NOMO-1 (cell line): ENCODE results near the gene NBR1.
"Not testable (repeated sequence)": the region's sequence is repeated elsewhere in the genome, so short reads cannot be mapped to it uniquely, and the experiment has no call there.

Experiments used
- DNase-seq, 2 experiments: peaks; one replicate each; lab custom pipeline; 2025; ENCODE audit not compliant: unreplicated experiment in 2 of 2; lab: John Stamatoyannopoulos, UW

Gene NBR1

GRCh38 chr17:43151880-43152456, 19.0 kb upstream of the NBR1 start:
- DNase-seq = no peak

DNA sequence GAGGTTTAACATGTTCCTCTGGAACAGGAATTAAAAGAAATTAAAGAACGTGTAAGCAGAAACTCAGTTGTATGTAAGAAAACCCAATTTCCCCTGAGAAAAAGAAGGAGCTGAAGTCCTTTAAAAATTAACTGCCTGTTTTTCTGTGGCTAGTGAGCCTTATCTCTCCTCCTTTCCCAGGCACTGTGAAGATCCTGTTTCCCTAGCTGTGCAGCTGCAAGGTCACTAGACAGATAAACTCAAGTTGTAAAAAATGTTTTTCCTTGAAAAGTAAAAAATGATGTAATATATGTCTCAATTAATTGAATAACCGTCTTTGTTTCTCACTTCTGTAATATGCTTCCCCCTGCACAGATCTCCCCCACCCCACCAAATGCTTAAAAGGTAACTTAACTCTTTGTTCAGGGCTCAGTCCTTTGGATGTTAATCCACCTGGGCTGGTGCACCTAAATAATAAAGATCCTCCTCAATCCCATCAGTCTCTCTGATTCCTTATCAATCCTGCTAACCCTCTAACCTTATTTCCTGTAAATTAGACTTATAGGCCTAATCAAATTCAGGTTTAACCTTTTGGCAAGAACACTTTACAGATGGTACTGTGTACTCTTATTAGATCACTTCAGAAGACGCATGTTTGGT, 17.7 kb upstream of the NBR1 start:
- DNase-seq = not testable (repeated sequence)

GRCh38 chr17:43155666-43156065, 15.3 kb upstream of the NBR1 start:
- no peak for DNase-seq

DNA sequence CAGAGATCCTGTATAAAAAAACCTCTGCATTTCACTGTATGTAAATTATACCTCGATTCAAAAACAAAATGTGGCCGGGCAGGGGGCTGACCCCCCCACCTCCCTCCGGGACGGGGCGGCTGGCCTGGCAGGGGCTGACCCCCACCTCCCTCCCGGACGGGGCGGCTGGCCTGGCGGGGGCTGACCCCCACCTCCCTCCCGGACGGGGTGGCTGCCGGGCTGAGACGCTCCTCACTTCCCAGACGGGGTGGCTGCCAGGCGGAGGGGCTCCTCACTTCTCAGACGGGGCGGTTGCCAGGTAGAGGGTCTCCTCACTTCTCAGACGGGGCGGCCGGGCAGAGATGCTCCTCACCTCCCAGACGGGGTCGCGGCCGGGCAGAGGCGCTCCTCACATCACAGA, 11.8 kb upstream of the NBR1 start:
- DNase-seq = not testable (repeated sequence)

GRCh38 chr17:43159957-43160356, 11.1 kb upstream of the NBR1 start:
- DNase-seq = not testable (repeated sequence)

DNA sequence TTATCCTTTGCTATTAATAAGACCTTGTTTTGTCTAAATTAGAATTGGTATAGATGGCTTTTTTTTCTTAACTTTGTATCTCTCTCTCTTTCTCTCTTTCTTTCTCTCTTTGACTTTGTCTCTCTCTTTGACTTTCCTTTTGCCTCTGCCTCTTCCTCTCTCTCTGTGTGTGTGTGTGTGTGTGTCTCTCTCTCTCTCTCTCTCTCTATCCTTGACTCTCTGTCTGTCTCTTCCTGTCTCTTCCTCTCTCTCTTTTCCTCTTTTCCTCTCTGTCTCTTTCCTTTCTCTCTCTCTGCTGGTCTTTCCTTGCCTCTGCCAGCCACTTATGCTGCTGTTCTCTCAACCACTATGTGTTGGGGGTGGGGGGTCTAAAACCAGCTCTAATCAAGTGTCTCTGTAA, 5.0 kb upstream of the NBR1 start:
- not testable (repeated sequence) for DNase-seq

DNA sequence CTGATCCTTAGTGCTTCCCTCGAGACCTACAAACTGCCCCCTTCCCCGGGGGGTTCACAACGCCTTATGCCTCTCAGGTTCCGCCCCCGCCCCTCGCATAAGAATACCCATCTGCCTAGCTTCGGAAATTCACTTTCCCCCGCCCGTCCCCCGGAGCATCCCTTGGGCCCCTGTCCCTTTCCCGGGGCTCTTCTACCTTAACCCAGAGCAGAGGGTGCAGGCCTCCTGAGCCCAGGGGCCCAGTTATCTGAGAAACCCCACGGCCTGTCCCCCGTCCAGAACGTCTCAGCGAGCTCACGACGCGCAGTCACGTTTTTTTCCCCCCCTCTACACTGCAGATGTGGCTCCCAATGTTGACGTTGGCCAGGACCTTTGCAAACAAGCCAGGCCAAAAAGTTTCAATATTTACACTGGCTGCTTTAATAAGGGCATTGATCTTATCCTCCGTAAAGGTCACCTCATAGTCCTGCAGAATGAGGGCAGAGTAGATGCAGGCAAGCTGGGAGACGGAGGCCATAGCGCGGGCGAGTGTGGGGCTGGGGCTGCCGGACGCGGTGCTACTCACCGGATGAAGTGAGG, 1.4 kb upstream of the NBR1 start:
- peak in 1 of 2 experiments; percentile 41 for DNase-seq

DNA sequence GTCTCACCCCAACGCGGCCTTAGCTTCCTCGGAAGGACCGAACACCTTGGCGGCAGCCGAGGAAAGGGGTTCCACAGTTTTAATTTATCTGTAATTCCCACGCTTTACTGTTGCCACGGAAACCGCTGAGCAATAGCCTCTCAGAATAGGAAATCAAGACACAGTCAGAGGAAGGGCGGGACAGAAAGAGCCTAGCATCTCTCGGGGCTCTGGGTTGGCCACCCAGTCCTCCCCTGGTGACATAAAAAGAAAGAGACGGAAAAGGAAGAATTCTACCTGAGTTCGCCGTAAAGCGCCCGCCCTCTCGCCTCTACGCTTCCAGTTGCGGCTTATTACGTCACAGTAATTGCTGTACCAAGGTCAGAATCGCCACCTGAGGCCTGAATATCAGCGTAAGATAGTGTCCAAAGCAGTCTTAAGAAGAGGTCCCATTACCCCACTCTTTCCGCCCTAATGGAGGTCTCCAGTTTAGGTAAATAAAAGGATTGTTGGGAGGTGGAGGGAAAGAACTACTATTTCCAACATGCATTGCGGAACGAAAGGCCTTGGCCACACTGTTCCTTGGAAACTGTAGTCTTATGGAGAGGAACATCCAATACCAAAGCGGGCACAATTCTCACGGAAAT, 761 bp upstream of the NBR1 start:
- peak; percentile 97 to 99 for DNase-seq

DNA sequence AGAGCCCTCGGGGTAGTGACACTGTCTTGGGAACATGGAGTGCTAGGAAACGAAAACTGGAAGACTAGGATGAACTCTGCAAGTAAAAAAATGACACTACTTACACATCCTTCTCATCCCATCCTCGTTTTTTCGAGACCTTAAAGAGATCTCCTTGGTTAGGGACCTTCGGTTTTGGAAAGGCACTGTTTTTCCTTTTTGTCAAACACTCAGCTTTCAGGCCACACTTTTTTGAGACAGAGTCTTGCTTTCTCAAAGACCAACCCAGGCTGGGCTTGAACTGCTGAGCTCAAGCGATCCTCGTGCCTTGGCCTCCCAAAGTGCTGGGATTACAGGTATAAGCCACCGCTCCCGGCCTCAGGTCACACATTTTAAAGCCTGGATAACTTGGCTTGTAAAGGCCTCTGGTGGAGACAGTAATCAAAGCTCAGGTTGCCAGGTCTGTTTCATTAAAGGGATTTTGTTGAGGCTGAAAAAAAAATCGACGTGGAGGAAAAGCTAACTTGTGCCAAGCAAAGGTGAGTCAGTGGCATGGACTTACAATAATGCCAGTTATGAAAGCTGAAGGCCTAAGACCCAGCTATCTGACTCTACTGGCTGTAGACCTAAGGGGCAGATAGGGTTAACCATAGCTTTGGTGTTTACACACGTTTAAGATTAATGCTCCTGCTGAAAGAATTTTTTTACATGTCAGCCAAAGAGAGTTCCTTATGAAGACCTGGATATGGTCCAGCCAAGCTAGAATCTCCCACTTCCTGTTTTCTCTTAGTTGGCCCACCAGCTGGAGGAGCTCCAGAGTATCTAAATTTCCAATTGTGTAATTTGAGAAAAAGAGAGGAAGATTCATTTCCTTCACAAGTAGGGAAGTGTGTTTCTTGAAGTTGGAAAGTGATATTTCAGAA, 823 bp downstream of the NBR1 start:
- peak; percentile 36 to 63 for DNase-seq

DNA sequence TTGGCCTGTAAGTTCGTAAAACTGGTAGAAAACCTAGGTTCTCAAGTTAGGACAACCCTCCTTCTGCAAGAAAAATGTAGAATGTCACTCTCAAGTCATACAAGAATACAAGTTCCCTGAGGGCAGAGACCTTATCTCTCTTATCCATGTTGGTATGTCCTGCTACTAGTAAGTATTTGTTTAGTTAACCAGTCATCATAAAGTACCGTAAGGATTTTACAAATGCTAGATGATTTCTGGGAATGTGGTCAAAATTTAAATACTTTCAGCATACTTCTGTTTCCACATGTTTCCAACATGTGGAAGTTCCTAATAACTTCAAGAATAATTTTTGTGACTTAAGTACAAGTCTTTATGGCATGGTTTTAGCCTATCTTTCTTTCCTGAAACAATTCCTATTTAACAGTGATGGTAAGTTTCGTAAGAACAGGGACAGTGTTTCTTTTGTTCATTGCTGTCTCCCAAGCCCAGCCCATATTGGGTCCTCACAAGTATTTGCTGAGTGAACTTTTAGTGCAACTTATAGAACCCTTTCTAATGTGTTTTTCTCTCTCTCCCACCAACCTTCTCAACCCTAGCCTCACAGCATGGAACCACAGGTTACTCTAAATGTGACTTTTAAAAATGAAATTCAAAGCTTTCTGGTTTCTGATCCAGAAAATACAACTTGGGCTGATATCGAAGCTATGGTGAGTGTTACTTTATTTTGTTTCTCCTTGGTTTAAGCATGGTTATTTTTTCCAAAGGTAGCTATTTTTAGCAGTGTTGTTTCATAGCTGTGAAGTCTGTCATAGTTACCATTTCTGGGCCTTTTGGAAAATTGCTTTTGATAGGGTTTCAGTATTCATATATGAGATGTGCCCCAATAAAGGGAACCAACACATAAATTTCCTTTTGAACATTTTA, 4.5 kb downstream of the NBR1 start:
- no peak for DNase-seq

GRCh38 chr17:43176119-43176570, 5.1 kb downstream of the NBR1 start:
- DNase-seq = no peak

- no peak for DNase-seq
Observed at GRCh38 chr17:43183921-43184320, 12.9 kb downstream of the NBR1 start.

DNA sequence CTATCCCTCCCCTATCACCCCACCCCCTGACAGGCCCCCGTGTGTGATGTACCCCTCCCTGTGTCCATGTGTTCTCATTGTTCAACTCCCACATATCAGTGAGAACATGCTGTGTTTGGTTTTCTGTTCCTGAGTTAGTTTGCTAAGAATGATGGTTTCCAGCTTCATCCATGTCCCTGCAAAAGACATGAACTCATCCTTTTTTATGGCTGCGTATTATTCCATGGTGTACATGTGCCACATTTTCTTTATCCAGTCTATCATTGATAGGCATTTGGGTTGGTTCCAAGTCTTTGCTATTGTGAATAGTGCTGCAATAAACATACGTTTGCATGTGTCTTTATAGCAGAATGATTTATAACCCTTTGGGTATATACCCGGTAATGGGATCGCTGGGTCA, 15.6 kb downstream of the NBR1 start:
- DNase-seq = not testable (repeated sequence)

GRCh38 chr17:43193251-43193650, 22.2 kb downstream of the NBR1 start:
- no peak for DNase-seq

DNA sequence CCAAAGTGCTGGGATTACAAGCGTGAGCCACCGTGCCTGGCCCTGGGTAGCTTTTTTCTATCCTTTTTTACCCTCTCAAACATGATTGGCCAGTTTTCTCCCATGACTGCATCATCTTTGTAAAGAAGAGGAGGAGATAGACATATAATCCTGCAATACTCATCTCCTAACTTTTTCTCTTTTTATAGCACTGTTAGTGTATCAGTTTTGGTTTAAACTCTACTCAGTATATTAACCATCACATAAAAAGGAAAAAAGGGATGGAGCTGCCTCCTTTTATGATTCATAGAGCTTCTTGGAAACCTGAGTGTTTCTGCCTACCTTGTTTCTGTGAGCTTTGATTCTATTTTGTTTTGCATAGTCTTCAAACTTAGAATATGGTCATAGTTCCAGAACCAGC, 28.6 kb downstream of the NBR1 start:
- no peak for DNase-seq

- no peak for DNase-seq
Observed at GRCh38 chr17:43200127-43200526, 29.1 kb downstream of the NBR1 start.

- DNase-seq = not testable (repeated sequence)
Observed at GRCh38 chr17:43203013-43203412, 32.0 kb downstream of the NBR1 start.

- peak in 1 of 2 experiments; percentile 1 for DNase-seq
Observed at GRCh38 chr17:43210576-43210975, 39.6 kb downstream of the NBR1 start.

DNA sequence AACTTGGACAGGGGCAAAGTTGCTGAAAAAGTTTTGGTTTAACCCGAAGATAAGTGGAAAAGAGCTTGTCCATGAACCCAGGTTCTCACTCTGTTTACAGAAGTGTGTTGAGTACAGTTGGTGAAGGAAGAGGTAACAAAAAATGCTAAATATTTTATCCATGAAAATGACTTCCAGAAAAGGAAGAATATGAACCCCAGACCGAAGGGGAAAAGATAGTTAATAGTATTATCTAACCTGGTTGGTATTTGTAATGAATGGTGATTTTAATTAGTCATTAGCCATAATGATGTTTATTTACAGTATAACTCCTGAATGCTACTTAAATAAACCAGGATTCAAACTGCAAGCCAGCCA, 40.1 kb downstream of the NBR1 start:
- peak in 1 of 2 experiments; percentile 21 for DNase-seq
